Measurements from ENCODE around the gene GDF11.

DNA sequence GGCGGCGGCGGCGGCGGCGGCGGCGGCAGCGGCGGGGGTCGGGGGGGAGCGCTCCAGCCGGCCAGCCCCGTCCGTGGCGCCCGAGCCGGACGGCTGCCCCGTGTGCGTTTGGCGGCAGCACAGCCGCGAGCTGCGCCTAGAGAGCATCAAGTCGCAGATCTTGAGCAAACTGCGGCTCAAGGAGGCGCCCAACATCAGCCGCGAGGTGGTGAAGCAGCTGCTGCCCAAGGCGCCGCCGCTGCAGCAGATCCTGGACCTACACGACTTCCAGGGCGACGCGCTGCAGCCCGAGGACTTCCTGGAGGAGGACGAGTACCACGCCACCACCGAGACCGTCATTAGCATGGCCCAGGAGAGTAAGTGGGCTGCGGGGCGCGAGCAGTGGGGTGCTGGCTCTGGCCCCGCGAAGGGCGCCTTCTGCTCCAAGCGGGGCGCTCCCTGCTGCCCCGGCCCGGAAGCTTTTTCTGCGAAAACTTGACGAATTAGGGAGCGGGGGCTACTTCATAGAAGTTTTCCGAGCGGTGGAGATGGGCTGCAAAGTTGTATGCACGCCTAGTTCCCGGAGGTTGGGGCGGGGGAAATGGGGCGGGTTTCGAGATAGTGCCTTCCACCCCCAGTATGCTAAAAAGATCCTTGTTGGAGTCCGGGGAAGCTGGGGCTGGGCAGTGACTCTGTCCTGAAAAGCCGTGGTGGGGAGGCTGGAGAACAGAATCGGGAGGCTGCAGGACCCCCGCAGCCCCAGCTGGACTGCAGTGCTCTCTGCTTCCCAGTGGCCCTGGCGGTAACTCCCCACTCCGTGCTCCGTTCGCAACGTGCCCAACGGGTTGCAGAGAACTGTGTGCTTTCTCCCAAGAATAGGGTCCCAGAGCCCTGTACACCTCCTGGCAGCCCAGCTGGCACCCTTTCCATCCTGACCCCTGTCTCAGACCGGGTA is 751 bp downstream of the GDF11 start:
- TF ChIP-seq, protein P1, sequence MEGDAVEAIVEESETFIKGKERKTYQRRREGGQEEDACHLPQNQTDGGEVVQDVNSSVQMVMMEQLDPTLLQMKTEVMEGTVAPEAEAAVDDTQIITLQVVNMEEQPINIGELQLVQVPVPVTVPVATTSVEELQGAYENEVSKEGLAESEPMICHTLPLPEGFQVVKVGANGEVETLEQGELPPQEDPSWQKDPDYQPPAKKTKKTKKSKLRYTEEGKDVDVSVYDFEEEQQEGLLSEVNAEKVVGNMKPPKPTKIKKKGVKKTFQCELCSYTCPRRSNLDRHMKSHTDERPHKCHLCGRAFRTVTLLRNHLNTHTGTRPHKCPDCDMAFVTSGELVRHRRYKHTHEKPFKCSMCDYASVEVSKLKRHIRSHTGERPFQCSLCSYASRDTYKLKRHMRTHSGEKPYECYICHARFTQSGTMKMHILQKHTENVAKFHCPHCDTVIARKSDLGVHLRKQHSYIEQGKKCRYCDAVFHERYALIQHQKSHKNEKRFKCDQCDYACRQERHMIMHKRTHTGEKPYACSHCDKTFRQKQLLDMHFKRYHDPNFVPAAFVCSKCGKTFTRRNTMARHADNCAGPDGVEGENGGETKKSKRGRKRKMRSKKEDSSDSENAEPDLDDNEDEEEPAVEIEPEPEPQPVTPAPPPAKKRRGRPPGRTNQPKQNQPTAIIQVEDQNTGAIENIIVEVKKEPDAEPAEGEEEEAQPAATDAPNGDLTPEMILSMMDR (IDR thresholded peaks at IDR 0.05) = peak in 1 of 12 donors; percentile 24
- no peak for TF ChIP-seq POLR2A (IDR thresholded peaks at IDR 0.05)
